GM18526 (cell line): Measurements from ENCODE around the gene CEACAM16.
A peak's percentile ranks its signal among the peaks of the same experiment; 100 is the strongest.

Source experiments
- POLR2A ChIP-seq: IDR thresholded peaks from 3 replicates; pipeline ENCODE4 v1.6.1; 2011; ENCODE audit not compliant: insufficient read length; ENCODE audit errors: extremely low read depth

The CEACAM16 gene

GRCh38 chr19:44745887-44746600 lies 47.1 kb downstream of the CEACAM16 start:
- no peak for TF ChIP-seq POLR2A

DNA sequence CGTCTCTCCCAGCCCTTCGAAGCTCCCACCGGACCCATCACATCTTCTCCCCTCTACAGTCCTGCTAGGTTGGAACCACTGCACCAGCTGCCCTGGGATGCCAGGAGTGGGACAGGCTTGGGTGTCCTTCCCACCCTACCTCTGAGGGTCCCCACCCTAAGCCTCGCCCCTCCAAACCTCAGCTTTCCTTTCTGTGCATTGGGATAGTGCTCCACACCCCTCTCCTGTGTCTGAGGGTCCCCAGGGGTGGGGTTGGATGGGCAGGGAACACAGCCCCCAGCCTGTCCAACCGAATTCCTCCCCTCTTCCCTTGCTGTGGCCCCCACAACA lies 47.6 kb downstream of the CEACAM16 start:
- no peak for TF ChIP-seq POLR2A

- TF ChIP-seq POLR2A = peak; percentile 49
Measured at GRCh38 chr19:44746946-44747738, 48.2 kb downstream of the CEACAM16 start.

- TF ChIP-seq POLR2A = no peak
Measured at GRCh38 chr19:44747739-44748425, 48.9 kb downstream of the CEACAM16 start.

DNA sequence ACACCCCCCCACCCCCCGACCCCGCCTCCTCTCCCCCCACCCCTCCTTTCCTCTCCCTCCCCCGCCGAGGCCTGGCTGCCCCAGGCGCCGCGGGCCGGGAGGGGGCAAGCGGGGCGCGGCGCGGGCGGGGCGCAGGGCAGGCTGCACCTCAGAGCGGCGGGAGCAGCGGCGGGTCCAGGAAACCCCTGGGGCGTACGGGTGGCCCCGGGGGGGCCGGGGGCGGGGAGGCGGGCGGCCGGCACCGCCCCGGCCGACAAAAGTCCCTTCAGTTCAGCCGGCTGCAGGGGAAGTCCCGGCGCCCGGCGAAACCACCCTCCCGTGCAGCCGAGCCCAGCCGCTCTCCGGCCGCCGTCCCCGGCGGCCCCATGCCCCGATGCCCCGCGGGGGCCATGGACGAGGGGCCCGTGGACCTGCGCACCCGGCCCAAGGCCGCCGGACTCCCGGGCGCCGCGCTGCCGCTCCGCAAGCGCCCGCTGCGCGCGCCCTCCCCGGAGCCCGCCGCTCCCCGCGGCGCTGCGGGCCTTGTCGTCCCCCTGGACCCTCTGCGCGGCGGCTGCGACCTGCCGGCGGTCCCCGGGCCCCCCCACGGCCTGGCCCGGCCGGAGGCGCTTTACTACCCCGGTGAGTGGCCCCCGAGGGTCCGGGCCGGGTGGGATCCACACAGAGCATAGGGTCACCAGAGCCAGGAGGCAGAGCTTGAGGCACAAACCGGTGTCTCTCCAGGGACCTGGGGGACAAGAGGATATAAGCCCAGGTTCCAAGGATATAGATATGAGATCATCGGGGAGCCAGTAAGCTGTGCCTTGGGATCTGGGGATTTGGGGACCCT lies 49.7 kb downstream of the CEACAM16 start, which contains the start of gene BCL3:
Gene BCL3 (plus strand): TSS at position 283 of the 829 bp plus-strand sequence. CDS start 83 bp downstream, at position 366.
- peak; percentile 33 for TF ChIP-seq POLR2A

DNA sequence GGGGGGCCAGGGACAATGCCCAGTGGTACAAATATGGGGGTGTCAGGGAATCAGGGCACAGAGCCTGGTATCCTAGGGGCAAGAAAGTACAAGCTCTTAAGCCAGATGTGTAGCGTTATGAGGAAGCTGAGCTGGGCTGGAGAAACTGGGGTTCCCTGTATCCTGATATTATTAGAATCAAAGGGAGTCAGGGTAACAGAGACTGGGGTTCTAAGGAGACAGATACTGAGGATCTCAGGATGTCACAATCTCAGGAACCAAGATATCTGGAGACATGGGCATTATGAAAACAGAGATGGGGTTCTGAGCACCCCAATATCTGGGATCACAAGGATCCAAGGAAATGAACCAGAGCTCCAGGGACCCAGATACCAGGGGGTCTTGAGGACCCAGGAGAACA lies 50.3 kb downstream of the CEACAM16 start:
- no peak for TF ChIP-seq POLR2A

DNA sequence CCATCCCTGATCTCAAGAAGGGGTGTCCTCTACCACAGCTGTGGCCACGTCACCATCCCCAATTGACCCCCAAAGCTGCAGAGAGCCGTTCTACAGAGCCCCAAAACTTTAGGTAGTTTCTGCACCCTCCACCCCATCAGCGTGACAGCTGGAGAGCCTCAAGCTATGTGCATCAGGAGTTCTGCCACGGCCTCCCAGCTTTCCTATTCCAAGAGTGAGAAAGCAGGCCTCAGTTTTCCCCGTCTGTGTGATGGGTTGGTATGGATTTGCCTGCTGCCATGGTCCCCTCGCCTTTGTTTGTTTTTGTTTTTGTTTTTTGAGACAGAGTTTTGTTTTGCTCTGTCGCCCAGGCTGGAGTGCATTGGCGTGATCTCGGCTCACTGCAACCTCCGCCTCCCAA lies 51.0 kb downstream of the CEACAM16 start:
- no peak for TF ChIP-seq POLR2A

DNA sequence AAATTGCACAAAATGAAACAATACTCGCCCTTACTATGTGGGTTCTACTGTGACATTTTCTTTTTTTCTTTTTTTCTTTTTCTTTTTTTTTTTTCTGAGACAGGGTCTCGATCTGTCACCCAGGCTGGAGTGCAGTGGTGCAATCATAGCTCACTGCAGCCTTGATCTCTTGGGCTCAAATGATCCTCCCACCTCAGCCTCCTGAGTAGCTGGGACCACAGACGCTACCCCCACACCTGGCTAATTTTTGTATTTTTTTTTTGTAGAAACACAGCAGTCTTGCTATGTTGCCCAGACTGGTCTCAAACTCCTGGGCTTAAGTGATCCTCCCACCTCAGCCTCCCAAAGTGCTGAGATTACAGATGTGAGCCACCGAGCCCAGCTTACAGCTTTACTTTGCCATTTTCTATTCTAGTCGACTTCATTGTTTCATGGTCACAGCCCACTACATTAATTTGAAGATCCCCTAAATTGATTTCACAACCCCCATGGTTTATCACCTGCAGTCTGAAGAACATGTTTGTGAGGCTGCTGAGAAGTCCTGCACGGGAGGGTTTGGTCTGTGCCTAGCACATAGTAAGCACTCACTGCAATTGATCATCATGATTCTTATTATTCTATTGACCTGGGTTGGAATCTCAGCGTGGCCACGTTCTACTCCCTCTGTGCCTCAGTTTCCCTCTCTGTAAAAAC lies 53.3 kb downstream of the CEACAM16 start:
- TF ChIP-seq POLR2A = no peak

DNA sequence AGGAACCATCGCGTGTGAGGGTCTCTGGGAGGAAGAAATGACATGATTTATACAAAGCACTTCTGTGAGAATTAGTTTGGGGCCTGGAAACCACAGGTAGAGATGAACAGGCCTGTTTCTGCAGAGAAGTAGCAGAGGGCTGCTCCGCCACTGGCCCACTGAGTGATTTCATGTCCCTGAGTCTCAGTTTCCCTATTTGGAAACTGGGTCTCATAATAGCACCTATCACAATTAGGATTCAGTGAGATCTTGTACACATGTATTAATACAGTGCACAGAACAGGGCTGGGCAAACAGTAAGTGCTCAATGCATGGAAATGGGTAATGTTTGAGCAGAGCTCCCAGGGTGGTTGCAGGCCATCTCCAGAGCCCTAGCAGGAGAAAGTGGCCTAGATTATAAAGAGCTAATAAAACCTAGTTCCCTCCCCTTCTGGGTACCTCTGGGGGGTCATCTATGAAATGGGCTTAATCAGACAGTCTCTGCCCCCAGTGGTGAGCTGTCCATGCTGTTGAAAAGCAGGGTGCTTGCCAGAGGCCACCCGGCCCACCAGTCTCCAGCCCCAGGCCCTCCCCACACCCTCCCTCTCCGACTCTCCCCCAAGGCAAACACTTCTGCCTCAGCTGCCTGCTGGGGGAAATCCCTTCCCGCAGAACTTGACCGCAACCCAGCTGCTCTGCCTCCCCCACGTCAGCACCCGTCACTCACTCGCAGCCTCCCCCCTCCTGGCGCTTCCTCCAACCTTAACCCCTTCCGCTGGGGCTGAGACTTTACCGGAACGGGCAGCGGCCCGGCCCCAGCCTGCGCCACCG lies 54.1 kb downstream of the CEACAM16 start:
- TF ChIP-seq POLR2A = no peak

DNA sequence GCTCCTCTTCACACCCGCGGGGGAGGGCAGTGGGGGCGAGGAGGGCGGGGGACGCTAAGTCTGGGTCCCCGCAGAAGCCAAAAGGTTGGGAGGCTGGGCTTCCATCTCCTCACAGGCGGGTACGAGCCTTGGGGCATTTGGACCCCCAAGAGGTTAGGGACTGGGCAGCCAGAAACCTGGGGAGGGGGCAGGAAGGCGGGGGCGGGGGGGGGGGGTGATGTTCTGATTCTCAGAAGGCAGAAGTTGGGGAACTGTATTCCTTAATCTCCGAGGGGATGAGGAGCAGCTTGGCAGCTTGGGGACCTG lies 54.6 kb downstream of the CEACAM16 start:
- TF ChIP-seq POLR2A = no peak

DNA sequence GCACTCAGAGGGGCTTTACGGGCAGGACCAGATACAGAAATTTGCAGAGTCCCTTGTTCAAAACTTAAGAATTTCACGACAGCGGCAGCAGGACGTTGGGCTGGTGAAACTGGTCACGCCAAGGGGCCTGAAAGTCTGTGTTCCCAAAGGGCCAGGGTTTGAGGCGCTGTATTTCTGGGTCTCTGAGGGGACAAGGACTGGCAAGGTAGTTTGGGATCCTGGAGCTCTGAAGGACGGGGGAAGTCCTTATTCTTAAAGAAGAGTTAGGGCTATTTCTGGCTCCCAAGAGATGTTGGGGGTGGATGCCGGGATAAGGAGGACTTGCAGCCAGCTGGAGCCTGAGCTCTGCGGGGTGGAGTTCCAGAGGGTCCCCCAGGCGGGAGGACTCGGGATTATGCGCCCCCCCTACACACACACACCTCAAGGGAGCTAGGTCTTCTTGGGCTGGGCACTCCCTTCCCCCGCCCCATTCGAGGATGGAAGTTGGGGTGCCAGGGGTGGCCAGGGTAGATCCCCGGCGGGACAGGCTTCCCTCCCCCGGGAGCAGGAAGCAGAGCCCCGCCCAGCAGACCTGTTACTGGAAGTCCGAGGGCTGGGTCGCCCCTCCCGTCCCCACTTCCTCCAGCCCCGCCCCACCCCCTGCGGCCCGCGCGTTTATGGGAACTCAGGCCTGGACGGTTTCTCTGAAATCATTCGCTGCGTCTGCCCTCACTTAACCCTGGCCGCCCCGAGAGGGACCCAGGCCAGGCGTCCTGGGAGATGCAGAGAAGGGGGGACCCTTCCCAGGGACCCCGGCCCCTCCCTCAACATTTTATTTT lies 55.2 kb downstream of the CEACAM16 start:
- peak; percentile 55 for TF ChIP-seq POLR2A

DNA sequence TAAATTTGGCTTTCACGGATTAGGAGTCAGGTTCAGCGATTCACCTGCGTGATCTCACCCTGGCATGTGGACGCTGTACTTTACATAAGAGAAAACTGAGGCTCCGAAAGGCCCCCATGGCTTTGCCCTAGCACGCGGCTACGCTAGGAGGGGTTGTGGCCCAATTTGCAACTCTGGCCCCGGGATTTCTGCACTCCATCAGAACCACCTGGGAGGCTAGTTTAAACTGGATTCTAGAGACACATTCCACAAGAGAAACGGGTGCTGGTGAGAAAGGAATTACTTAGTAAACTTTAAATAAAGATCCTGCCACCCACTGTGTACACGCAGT lies 55.8 kb downstream of the CEACAM16 start:
- TF ChIP-seq POLR2A = no peak

DNA sequence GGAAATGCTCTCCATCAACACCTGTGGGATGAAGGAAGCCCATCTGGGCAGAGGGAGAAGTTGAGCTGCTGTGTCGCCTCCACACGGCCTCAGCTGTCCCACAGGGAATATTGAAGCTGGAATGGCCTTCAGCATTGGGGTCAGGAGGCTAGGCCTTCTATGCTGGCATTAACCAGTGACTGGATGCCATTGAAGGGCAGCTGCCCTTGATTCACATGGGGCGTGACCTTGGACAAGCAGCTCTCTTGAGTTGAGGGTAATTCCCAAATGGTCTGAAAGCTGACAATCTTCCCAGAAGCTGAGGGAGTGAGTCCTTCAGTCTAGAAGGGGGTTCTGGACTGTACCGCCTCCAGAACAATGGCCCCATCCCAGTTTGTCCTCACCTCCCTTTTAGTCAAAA lies 56.3 kb downstream of the CEACAM16 start:
- TF ChIP-seq POLR2A = no peak
